K562 (cell line): ENCODE data around the gene FARSA. TPM values are rescaled to one million over a fixed set of nuclear protein-coding genes. Genes with fewer than 3 reads are reported as not detected.
A peak's percentile ranks its signal among the peaks of the same experiment; 100 is the strongest.

Experiments used
- ATAC-seq: fragments of 200-7000 bp; cut with Tn5 transposase; 3 replicates; pipeline ENCODE4 v1.9.1; 2020; ENCODE audit warnings: moderate library complexity
- BruUV-seq: library from RNA; stranded (reverse); fragments of 400-500 nt; replicated peaks from 2 replicates; lab custom pipeline; 2021; lab: Mats Ljungman, UMichigan
- CTCF ChIA-PET: fragments of 300-600 bp; formaldehyde crosslinking; extraction: SDS; loops from one replicate; lab custom pipeline; 2021; ENCODE audit warnings: low intra/inter-chr PET ratio; lab: Yijun Ruan, JAX
- POLR2A ChIA-PET: fragments of 300-600, 350-650 bp; sonication (Branson Sonifier 250); formaldehyde crosslinking; extraction: SDS; loops from one replicate; lab custom pipeline; 2021; ENCODE audit warnings: antibody characterized with exemption, inconsistent platforms; lab: Yijun Ruan, JAX
- DNase-seq, 4 experiments: peaks; one replicate each; pipeline versions ENCODE4 v3.0.0 to v3.0.0-alpha.2; 2011 to 2018; ENCODE audit warnings: low spot score in 3 of 4, mixed read lengths in 3 of 4; ENCODE audit errors: extremely low read depth in 1 of 4
- FAIRE-seq: peaks from 2 replicates; lab custom pipeline; 2011; peaks lifted over from hg19 to GRCh38; lab: Jason Lieb, UNC
- H2AFZ ChIP-seq: 2 replicates; pipeline ENCODE4 v1.6.0; 2011; ENCODE audit warnings: low read depth, low read length, control low read depth, inconsistent platforms
- H3K27ac ChIP-seq: fragments of 200-600 bp; 3 replicates; pipeline ENCODE4 v1.8.0; 2011; ENCODE audit warnings: low read depth, mild to moderate bottlenecking, control low read depth, inconsistent platforms, low read length, moderate library complexity, mixed read lengths; ENCODE audit errors: extremely low read depth
- H3K27me3 ChIP-seq, 2 experiments: fragments of 300-600 bp in 1 of 2; 2 replicates in 1 of 2; 3 replicates in 1 of 2; pipeline versions ENCODE4 v1.6.0 to v1.8.0; 2011; ENCODE audit warnings: inconsistent platforms in 2 of 2, low read length in 2 of 2, mild to moderate bottlenecking in 1 of 2, mixed read lengths in 1 of 2, moderate library complexity in 1 of 2; ENCODE audit not compliant: control insufficient read depth in 2 of 2, insufficient read depth in 2 of 2
- H3K36me3 ChIP-seq: fragments of 300-600 bp; 3 replicates; pipeline ENCODE4 v1.8.0; 2011; ENCODE audit warnings: mild to moderate bottlenecking, low read length, inconsistent platforms; ENCODE audit not compliant: control insufficient read depth, insufficient read depth
- H3K4me1 ChIP-seq, 2 experiments: fragments of 200-600 bp in 1 of 2; replicated peaks in 1 of 2; 2 replicates in 1 of 2; 3 replicates in 1 of 2; pipeline versions ENCODE4 v1.5.1 to v1.8.0; 2011; ENCODE audit warnings: inconsistent platforms in 2 of 2, low read length in 2 of 2, mild to moderate bottlenecking in 1 of 2, mixed read lengths in 1 of 2, moderate library complexity in 1 of 2; ENCODE audit not compliant: control insufficient read depth in 2 of 2, insufficient read depth in 2 of 2
- H3K4me2 ChIP-seq: 2 replicates; pipeline ENCODE4 v1.6.1; 2011; ENCODE audit warnings: low read length, control low read depth, inconsistent platforms, mixed read lengths; ENCODE audit not compliant: insufficient read depth
- H3K4me3 ChIP-seq: fragments of 200-600 bp; sonication (generic), shearing (Covaris generic); 2 replicates; pipeline ENCODE4 v1.5.1; 2016; ENCODE audit warnings: control low read depth, inconsistent platforms
- H3K79me2 ChIP-seq: fragments of 200-600 bp; 3 replicates; pipeline ENCODE4 v1.8.0; 2011; ENCODE audit warnings: low read length, inconsistent platforms; ENCODE audit not compliant: control insufficient read depth, insufficient read depth
- H3K9ac ChIP-seq, 2 experiments: 2 replicates each; pipeline versions ENCODE4 v1.6.0 to v1.6.1; 2011; ENCODE audit warnings: low read depth in 2 of 2, low read length in 2 of 2, control low read depth in 1 of 2, inconsistent platforms in 1 of 2, mild to moderate bottlenecking in 1 of 2, mixed read lengths in 1 of 2; ENCODE audit not compliant: insufficient read depth in 1 of 2
- H3K9me1 ChIP-seq: one replicate; pipeline ENCODE4 v1.6.0; 2011; ENCODE audit warnings: inconsistent platforms, mild to moderate bottlenecking, low read length, moderate library complexity; ENCODE audit not compliant: control insufficient read depth, insufficient read depth
- H3K9me3 ChIP-seq: replicated peaks from 2 replicates; pipeline ENCODE4 v1.5.1; 2011; ENCODE audit warnings: low read depth, low read length, inconsistent platforms; ENCODE audit not compliant: control insufficient read depth, insufficient read depth
- H4K20me1 ChIP-seq: replicated peaks from 2 replicates; pipeline ENCODE4 v1.6.1; 2011; ENCODE audit warnings: low read length, inconsistent platforms, mixed read lengths; ENCODE audit not compliant: control insufficient read depth, insufficient read depth
- CC2D1A ChIP-seq: fragments of 450-650 bp; IDR thresholded peaks from 2 replicates; pipeline ENCODE4 v1.6.1; 2017; ENCODE audit warnings: mild to moderate bottlenecking
- DPF2 ChIP-seq: fragments of 450-650 bp; IDR thresholded peaks from 2 replicates; pipeline ENCODE4 v1.6.1; 2016
- MBD2 ChIP-seq: sonication (generic); IDR thresholded peaks from 2 replicates; pipeline ENCODE4 v1.6.1; 2016; ENCODE audit warnings: low read depth, borderline replicate concordance
- NBN ChIP-seq: fragments of 450-650 bp; IDR thresholded peaks from 2 replicates; pipeline ENCODE4 v1.6.1; 2016; ENCODE audit warnings: low read depth, mild to moderate bottlenecking
- NFATC3 ChIP-seq: fragments of 450-650 bp; IDR thresholded peaks from 2 replicates; pipeline ENCODE4 v1.6.1; 2017; ENCODE audit warnings: mild to moderate bottlenecking
- TCF3 ChIP-seq: sonication (generic); formaldehyde crosslinking; IDR thresholded peaks from 2 replicates; pipeline ENCODE4 v1.4.0; 2020; ENCODE audit warnings: mild to moderate bottlenecking, missing genetic modification reagents
- TRIM28 ChIP-seq: fragments of 450-650 bp; IDR thresholded peaks from 2 replicates; pipeline ENCODE4 v1.6.1; 2017
- YY1 ChIP-seq, 3 experiments: IDR thresholded peaks; 2 replicates each; pipeline ENCODE4 v1.6.1; 2011; ENCODE audit warnings: low read length in 2 of 3, mild to moderate bottlenecking in 2 of 3, moderate library complexity in 2 of 3, borderline replicate concordance in 1 of 3, control low read depth in 1 of 3, low read depth in 1 of 3; ENCODE audit not compliant: insufficient read depth in 3 of 3, insufficient replicate concordance in 2 of 3, control insufficient read depth in 1 of 3, insufficient read length in 1 of 3; ENCODE audit errors: extremely low read depth in 1 of 3
- ZNF592 ChIP-seq: fragments of 450-650 bp; IDR thresholded peaks from 2 replicates; pipeline ENCODE4 v1.6.1; 2017; ENCODE audit warnings: antibody characterized with exemption, mild to moderate bottlenecking
- ZNF639 ChIP-seq, 2 experiments: fragments of 200-800 bp in 1 of 2; sonication (Bioruptor generic) in 1 of 2; sonication (generic) in 1 of 2; formaldehyde crosslinking in 1 of 2; IDR thresholded peaks in 1 of 2; conservative IDR thresholded peaks in 1 of 2; 2 replicates each; pipeline versions ENCODE4 v1.5.0 to v1.6.1; 2016 to 2020; ENCODE audit warnings: missing compliant biosample characterization in 1 of 2, missing genetic modification characterization in 1 of 2, missing genetic modification reagents in 1 of 2
- ZNF766 ChIP-seq: fragments of 200-800 bp; sonication (Bioruptor generic); conservative IDR thresholded peaks from 2 replicates; pipeline ENCODE4 v1.6.1; 2016; ENCODE audit warnings: missing genetic modification characterization, missing compliant biosample characterization
- WGBS: fragments of 100-300 bp; shearing (Covaris generic); methylation state at CpG from one replicate; pipeline ENCODE4 v1.1.6; 2016; ENCODE audit warnings: low coverage, mixed read lengths; ENCODE audit not compliant: insufficient coverage; ENCODE audit errors: missing lambda C conversion rate; 5-methylcytosine and 5-hydroxymethylcytosine counted together
- in situ Hi-C: fragments of 300-500 bp; cut with MboI; formaldehyde crosslinking; loops from 4 replicates; pipeline ENCODE4 v1.15.0; 2018; ENCODE audit warnings: inconsistent platforms, mixed read lengths
- intact Hi-C: fragments of 100-400 bp; cut with micrococcal nuclease; formaldehyde crosslinking; loops from 2 replicates; pipeline ENCODE4 v1.14.2; 2022
- polyA plus RNA-seq, 8 experiments: library from polyadenylated mRNA; depleted of rRNA in 4 of 8; stranded (reverse) in 5 of 8; unstranded in 3 of 8; fragments of >200 nt; fragmentation: Nextera tagmentation in 2 of 8; fragmentation: Illumina TruSeq in 1 of 8; extraction: Ambion mirVana in 2 of 8; extraction: Trizol in 1 of 8; gene quantifications; 2 replicates each; pipeline versions ENCODE4 v1.2.1 to v1.2.3, GENCODE V29; 2011 to 2014; ENCODE audit warnings: inconsistent platforms in 1 of 8, missing spikeins in 1 of 8
- total RNA-seq, 7 experiments: library from RNA; depleted of rRNA in 6 of 7; stranded (reverse); fragments of >200 nt in 6 of 7; fragmentation: Illumina TruSeq in 2 of 7; extraction: Trizol in 2 of 7; gene quantifications; 2 replicates each; pipeline versions ENCODE4 v1.2.1 to v1.2.3, GENCODE V29; 2011 to 2021; ENCODE audit warnings: low replicate concordance in 1 of 7

The FARSA gene
- total and polyA plus RNA-seq, 9 of the 15 experiments (the other 6 are each of a cell fraction or from before 2014, with no cell fraction given), result 25.2 to 237 (median 89.6) TPM

GRCh38 chr19:12890299-12890786, 43.2 kb downstream of the FARSA start (continued):
- peak; percentile 68; the same call in 1 of the 2 replicates for TF ChIP-seq NFATC3
- TF ChIP-seq DPF2, result peak; percentile 74
- peak; percentile 29; the same call in 1 of the 2 replicates for TF ChIP-seq TCF3 (CRISPR knock-in tag)
- peak; percentile 35; the same call in 1 of the 2 replicates for TF ChIP-seq TRIM28
- peak; percentile 59; the same call in 1 of the 2 replicates for TF ChIP-seq CC2D1A

GRCh38 chr19:12888006-12888603, 45.4 kb downstream of the FARSA start:
- TF ChIP-seq ZNF592, result no peak; the same call in none of the 2 replicates
- 0 out of 2 replicates have a peak, but pooled peaks have one; percentile 27 for TF ChIP-seq ZNF766
- peak in 2 of 3 experiments; percentile 33 to 87 for TF ChIP-seq YY1 (IDR thresholded peaks at IDR 0.05; ENCODE audit: borderline replicate concordance in 1 of 3, control insufficient read depth in 1 of 3, extremely low read depth in 1 of 3, insufficient read depth in 3 of 3, insufficient read length in 1 of 3, insufficient replicate concordance in 2 of 3, low read depth in 1 of 3, low read length in 2 of 3)
- 0 out of 2 replicates have a peak, but pooled peaks have one; percentile 5 for TF ChIP-seq MBD2
- 0 out of 4 replicates have a peak, but pooled peaks of 1 of the 2 experiments have one; percentile 10 for TF ChIP-seq ZNF639 (CRISPR knock-in tag; conservative IDR thresholded peaks at IDR 0.05 in 1 of 2, IDR thresholded peaks at IDR 0.05 in 1 of 2)
- TF ChIP-seq NBN, result no peak
- Histone ChIP-seq H3K36me3 (peaks cover 25% of the 10 kb centered on the region), H3K79me2 (peaks cover 66% of the 10 kb centered on the region), H3K9me1 (no peaks in the 10 kb centered on the region), H3K9me3 (no peaks in the 10 kb centered on the region), H3K9ac (peak overlapping the region; percentile 94 to 95), H4K20me1 (peaks cover 10% of the 10 kb centered on the region; the same call in 1 of the 2 replicates), H3K4me1 (peaks cover 29 to 74% of the 10 kb centered on the region in 2 experiments; a peak in 4 of 5 replicates), H3K4me2 (peak overlapping the region; percentile 100), H3K4me3 (peak overlapping the region; percentile 70; the same call in 1 of the 2 replicates), H3K27ac (peak overlapping the region; percentile 96), H2AFZ (peak overlapping the region; percentile 53), H3K27me3 (no peaks in the 10 kb centered on the region)
- FAIRE-seq (no peak), ATAC-seq (no peak), DNase-seq (no peak)
- intact Hi-C loops, result loop anchor here (5.0 kb wide), 3 partner anchors 49 to 79 kb away; partner anchors contain the start of genes CALR, DAND5 and MAST1
- ChIA-PET POLR2A (interaction anchor here (0.6 to 5.9 kb wide), 9 partner anchors 11 to 262 kb away, joined by 3 to 37 read pairs (median 4); partner anchors contain the start of genes CALR, IER2, STX10 and SYCE2), CTCF (no interaction called here)
- in situ Hi-C loops, result no loop called here
- 40% methylated on average over 5 of the region's 5 CpGs for WGBS
- no TSS peak for BruUV-seq
